C4-2B (cell line): ENCODE results near the gene CD44.

Experiments
- ZFX ChIP-seq: fragments of 450-650 bp; IDR thresholded peaks from 2 replicates; pipeline ENCODE4 v1.6.1; 2017
- TF ChIP-seq, protein P1 (sequence below): fragments of 450-650 bp; conservative IDR thresholded peaks from 2 replicates; pipeline ENCODE4 v1.5.1; 2017; ENCODE audit warnings: mild to moderate bottlenecking

DNA sequence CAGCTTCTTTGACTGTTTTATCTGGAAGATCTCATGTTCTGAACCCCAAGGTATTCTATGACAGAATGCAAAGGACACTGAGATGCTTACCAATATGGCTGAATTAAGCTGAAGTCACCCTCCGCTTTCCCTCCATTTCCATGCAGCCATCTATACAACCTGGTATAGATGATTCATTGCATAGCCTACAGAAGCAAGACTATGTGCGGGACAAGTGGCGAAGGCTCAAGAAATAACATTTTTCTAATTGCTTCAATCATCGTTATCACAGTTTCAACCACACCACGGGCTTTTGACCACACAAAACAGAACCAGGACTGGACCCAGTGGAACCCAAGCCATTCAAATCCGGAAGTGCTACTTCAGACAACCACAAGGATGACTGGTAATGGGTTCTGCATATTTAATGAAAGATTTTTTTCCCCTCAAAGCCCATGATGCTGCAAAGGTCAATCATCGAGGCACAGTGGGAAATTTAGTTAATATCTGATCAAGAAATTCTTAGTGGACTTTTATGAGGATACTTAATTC lies 61.9 kb downstream of the CD44 start:
- TF ChIP-seq, protein P1, sequence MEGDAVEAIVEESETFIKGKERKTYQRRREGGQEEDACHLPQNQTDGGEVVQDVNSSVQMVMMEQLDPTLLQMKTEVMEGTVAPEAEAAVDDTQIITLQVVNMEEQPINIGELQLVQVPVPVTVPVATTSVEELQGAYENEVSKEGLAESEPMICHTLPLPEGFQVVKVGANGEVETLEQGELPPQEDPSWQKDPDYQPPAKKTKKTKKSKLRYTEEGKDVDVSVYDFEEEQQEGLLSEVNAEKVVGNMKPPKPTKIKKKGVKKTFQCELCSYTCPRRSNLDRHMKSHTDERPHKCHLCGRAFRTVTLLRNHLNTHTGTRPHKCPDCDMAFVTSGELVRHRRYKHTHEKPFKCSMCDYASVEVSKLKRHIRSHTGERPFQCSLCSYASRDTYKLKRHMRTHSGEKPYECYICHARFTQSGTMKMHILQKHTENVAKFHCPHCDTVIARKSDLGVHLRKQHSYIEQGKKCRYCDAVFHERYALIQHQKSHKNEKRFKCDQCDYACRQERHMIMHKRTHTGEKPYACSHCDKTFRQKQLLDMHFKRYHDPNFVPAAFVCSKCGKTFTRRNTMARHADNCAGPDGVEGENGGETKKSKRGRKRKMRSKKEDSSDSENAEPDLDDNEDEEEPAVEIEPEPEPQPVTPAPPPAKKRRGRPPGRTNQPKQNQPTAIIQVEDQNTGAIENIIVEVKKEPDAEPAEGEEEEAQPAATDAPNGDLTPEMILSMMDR, result no peak
- TF ChIP-seq ZFX, result no peak
